HCT116 (cell line): ENCODE results near the gene ZPR1. TPM values are rescaled to one million over a fixed set of nuclear protein-coding genes. Genes with fewer than 3 reads are reported as not detected.

Experiments used
- ATAC-seq: fragments of 200-7000 bp; cut with Tn5 transposase; 2 replicates; pipeline ENCODE4 v1.9.1; 2020; ENCODE audit warnings: mild to moderate bottlenecking, moderate library complexity
- BruUV-seq: library from RNA; stranded (reverse); fragments of 400-500 nt; replicated peaks from 2 replicates; lab custom pipeline; 2021; lab: Mats Ljungman, UMichigan
- CTCF ChIA-PET: fragments of 300-600 bp; sonication (Branson Sonifier 250); formaldehyde crosslinking; loops from one replicate; lab custom pipeline; 2021; ENCODE audit warnings: antibody characterized with exemption; lab: Charles Lee
- POLR2A ChIA-PET: fragments of 300-600, 350-600 bp; sonication (Branson Sonifier 250); formaldehyde crosslinking; loops from one replicate; lab custom pipeline; 2021; ENCODE audit warnings: antibody characterized with exemption; lab: Charles Lee
- RAD21 ChIA-PET, 2 experiments: fragments of 300-600 bp; sonication (Branson Sonifier 250); formaldehyde crosslinking; loops; one replicate each; lab custom pipeline; 2023; ENCODE audit warnings: low total read pairs in 2 of 2; ENCODE audit not compliant: uncharacterized antibody in 2 of 2, unreplicated experiment in 2 of 2, low non-redundant PET in 1 of 2; lab: Charles Lee
- DNase-seq: peaks from one replicate; pipeline ENCODE4 v3.0.0-alpha.2; 2010; ENCODE audit warnings: low read depth, low spot score
- H2AFZ ChIP-seq: fragments of 200-600 bp; shearing (Covaris generic), sonication (generic); 2 replicates; pipeline ENCODE4 v1.6.1; 2017; ENCODE audit warnings: low read depth, mixed run types, mixed read lengths, antibody characterized with exemption, low read length; ENCODE audit not compliant: poor library complexity, severe bottlenecking
- H3K27ac ChIP-seq: 2 replicates; pipeline ENCODE4 v1.5.1; 2012; ENCODE audit warnings: low read depth, low read length
- H3K27me3 ChIP-seq: fragments of 200-600 bp; sonication (generic); 2 replicates; pipeline ENCODE4 v1.6.1; 2016; ENCODE audit warnings: mixed run types, low read length, mixed read lengths; ENCODE audit not compliant: insufficient read depth
- H3K36me3 ChIP-seq, 2 experiments: fragments of 200-500 bp in 1 of 2; fragments of 200-600 bp in 1 of 2; sonication (Bioruptor generic) in 1 of 2; sonication (generic) in 1 of 2; 2 replicates each; pipeline versions ENCODE4 v1.5.1 to v1.6.1; 2014 to 2016; ENCODE audit warnings: low read length in 2 of 2, inconsistent platforms in 1 of 2, mixed read lengths in 1 of 2, mixed run types in 1 of 2; ENCODE audit not compliant: insufficient read depth in 2 of 2, control insufficient read depth in 1 of 2
- H3K4me1 ChIP-seq, 2 experiments: fragments of 200-600 bp in 1 of 2; sonication (generic) in 1 of 2; 2 replicates each; pipeline versions ENCODE4 v1.5.1 to v1.6.1; 2012 to 2017; ENCODE audit warnings: low read length in 2 of 2, inconsistent platforms in 1 of 2, mild to moderate bottlenecking in 1 of 2, mixed read lengths in 1 of 2, mixed run types in 1 of 2, moderate library complexity in 1 of 2; ENCODE audit not compliant: insufficient read depth in 2 of 2, control insufficient read depth in 1 of 2
- H3K4me2 ChIP-seq: fragments of 200-600 bp; sonication (generic); 2 replicates; pipeline ENCODE4 v1.6.1; 2017; ENCODE audit warnings: mixed run types, low read length, mixed read lengths
- H3K4me3 ChIP-seq, 2 experiments: fragments of 200-600 bp in 1 of 2; sonication (generic) in 1 of 2; replicated peaks in 1 of 2; 2 replicates each; pipeline ENCODE4 v1.5.1; 2011 to 2016; ENCODE audit warnings: low read length in 2 of 2, control low read depth in 1 of 2, low read depth in 1 of 2, mild to moderate bottlenecking in 1 of 2, mixed read lengths in 1 of 2, mixed run types in 1 of 2
- H3K79me2 ChIP-seq: fragments of 200-600 bp; sonication (generic); 2 replicates; pipeline ENCODE4 v1.6.1; 2017; ENCODE audit warnings: mild to moderate bottlenecking, mixed run types, low read length, moderate library complexity, mixed read lengths; ENCODE audit not compliant: insufficient read depth
- H3K9ac ChIP-seq: fragments of 200-600 bp; sonication (generic); 2 replicates; pipeline ENCODE4 v1.6.1; 2016; ENCODE audit warnings: low read length, mixed read lengths
- H3K9me2 ChIP-seq: fragments of 200-600 bp; sonication (generic), shearing (Covaris generic); 2 replicates; pipeline ENCODE4 v1.6.1; 2017; ENCODE audit warnings: mixed run types, mild to moderate bottlenecking, moderate library complexity; ENCODE audit not compliant: insufficient read depth
- H3K9me3 ChIP-seq, 2 experiments: fragments of 200-500 bp in 1 of 2; fragments of 200-600 bp in 1 of 2; sonication (Bioruptor generic) in 1 of 2; sonication (generic) in 1 of 2; 2 replicates each; pipeline ENCODE4 v1.6.1; 2014 to 2017; ENCODE audit warnings: low read length in 2 of 2, mixed read lengths in 2 of 2, inconsistent platforms in 1 of 2, low read depth in 1 of 2, mild to moderate bottlenecking in 1 of 2, mixed run types in 1 of 2, moderate library complexity in 1 of 2; ENCODE audit not compliant: control insufficient read depth in 1 of 2, insufficient read depth in 1 of 2
- H4K20me1 ChIP-seq: fragments of 200-600 bp; sonication (generic), shearing (Covaris generic); 2 replicates; pipeline ENCODE4 v1.6.1; 2017; ENCODE audit warnings: mixed run types, mild to moderate bottlenecking, moderate library complexity; ENCODE audit not compliant: insufficient read depth
- CTCF ChIP-seq, 3 experiments: fragments of 200-600 bp in 1 of 3; sonication (generic) in 1 of 3; IDR thresholded peaks in 2 of 3; conservative IDR thresholded peaks in 1 of 3; 2 replicates each; pipeline ENCODE4 v1.5.1; 2012 to 2017; ENCODE audit warnings: low read depth in 2 of 3, low read length in 2 of 3, antibody characterized with exemption in 1 of 3, borderline replicate concordance in 1 of 3, control low read depth in 1 of 3, mild to moderate bottlenecking in 1 of 3, mixed read lengths in 1 of 3, mixed run types in 1 of 3, moderate library complexity in 1 of 3; ENCODE audit not compliant: insufficient read depth in 1 of 3
- ELF1 ChIP-seq: IDR thresholded peaks from 2 replicates; pipeline ENCODE4 v1.6.1; 2012; ENCODE audit warnings: low read depth, borderline replicate concordance
- FOSL1 ChIP-seq: IDR thresholded peaks from 2 replicates; pipeline ENCODE4 v1.6.1; 2012; ENCODE audit warnings: low read depth
- JUND ChIP-seq: IDR thresholded peaks from 2 replicates; pipeline ENCODE4 v1.6.1; 2012
- RAD21 ChIP-seq: IDR thresholded peaks from 2 replicates; pipeline ENCODE4 v1.6.1; 2012; ENCODE audit warnings: low read depth, mild to moderate bottlenecking
- REST ChIP-seq: IDR thresholded peaks from 2 replicates; pipeline ENCODE4 v1.6.1; 2012; ENCODE audit warnings: low read depth
- SP1 ChIP-seq: IDR thresholded peaks from 2 replicates; pipeline ENCODE4 v1.6.1; 2012; ENCODE audit warnings: low read depth
- SRF ChIP-seq: IDR thresholded peaks from 2 replicates; pipeline ENCODE4 v1.6.1; 2012; ENCODE audit warnings: low read depth
- TCF7L2 ChIP-seq: IDR thresholded peaks from 2 replicates; pipeline ENCODE4 v1.7.0; 2011; ENCODE audit warnings: borderline replicate concordance, inconsistent platforms; ENCODE audit not compliant: insufficient read depth, insufficient read length; ENCODE audit errors: extremely low read depth
- ZFX ChIP-seq: fragments of 450-650 bp; IDR thresholded peaks from 2 replicates; pipeline ENCODE4 v1.6.1; 2017
- intact Hi-C: fragments of 100-400 bp; cut with micrococcal nuclease; formaldehyde crosslinking; loops from 2 replicates; pipeline ENCODE4 v1.10.0; 2022
- total RNA-seq: library from RNA; stranded (reverse); gene quantifications from one replicate; pipeline ENCODE4 v1.2.1, GENCODE V29; 2021; ENCODE audit not compliant: unreplicated experiment

The ZPR1 gene
- total RNA-seq, 1 experiment from 2014 or later = 56.3 TPM

GRCh38 chr11:116800610-116801009 is 12.8 kb upstream of the ZPR1 start:
- H3K27ac ChIP-seq = no peak overlapping the region
- no peaks in the 10 kb centered on the region for H3K36me3 ChIP-seq
- H3K9me2 ChIP-seq = no peaks in the 10 kb centered on the region
- POLR2A ChIA-PET = no interaction called here
- H2AFZ ChIP-seq = no peak overlapping the region
- TF ChIP-seq REST (no peak), FOSL1 (no peak), JUND (no peak), RAD21 (no peak), CTCF (IDR thresholded peaks at IDR 0.05 in 2 of 3, conservative IDR thresholded peaks at IDR 0.05 in 1 of 3; ENCODE audit: borderline replicate concordance in 1 of 3, insufficient read depth in 1 of 3, low read depth in 2 of 3, low read length in 2 of 3) (no peak), ZFX (no peak), TCF7L2 (no peak), SRF (no peak), ELF1 (no peak), SP1 (no peak)
- BruUV-seq = no TSS peak
- DNase-seq (no peak), ATAC-seq (no peak)
- H3K4me1 ChIP-seq = no peaks in the 10 kb centered on the region
- no peaks in the 10 kb centered on the region for H4K20me1 ChIP-seq
- RAD21 ChIA-PET = no interaction called here
- no peaks in the 10 kb centered on the region for H3K27me3 ChIP-seq
- intact Hi-C loops = no loop called here
- H3K79me2 ChIP-seq = no peaks in the 10 kb centered on the region
- CTCF ChIA-PET = interaction anchor here (2.2 kb wide), 1 partner anchor 9 kb away, joined by 9 read pairs; the partner anchor contains the start of gene APOA5
- H3K4me2 ChIP-seq = no peak overlapping the region
- H3K4me3 ChIP-seq = no peak overlapping the region
- no peaks in the 10 kb centered on the region for H3K9me3 ChIP-seq
- H3K9ac ChIP-seq = no peak overlapping the region
